Measurements from ENCODE around the gene MED12L. TPM values are rescaled to one million over a fixed set of nuclear protein-coding genes. Genes with fewer than 3 reads are reported as not detected.

Gene MED12L
- total RNA-seq, 1 experiment from 2014 or later: 14.9 TPM

GRCh38 chr3:151318313-151318712, 232.8 kb downstream of the MED12L start:
- H3K9me3 Mint-ChIP-seq: no peaks in the 10 kb centered on the region
- no peak overlapping the region for H2BK120ac ChIP-seq (ENCODE audit: low read depth, low read length, poor library complexity, severe bottlenecking)

More at GRCh38 chr3:151318313-151318712, 232.8 kb downstream of the MED12L start:
- no peak overlapping the region for H2BK12ac ChIP-seq (ENCODE audit: insufficient read length, low read depth, low read length)
- no peak overlapping the region for H3K9ac ChIP-seq (ENCODE audit: extremely low read depth, insufficient read length, low read length)
- H3K4me2 ChIP-seq (ENCODE audit: insufficient read depth, insufficient read length, low read length): no peak overlapping the region
- H4K91ac ChIP-seq (ENCODE audit: insufficient read length, low read depth, low read length): no peak overlapping the region
- no peak overlapping the region for H3K27ac ChIP-seq (ENCODE audit: insufficient read length, low read depth, low read length)
- no peaks in the 10 kb centered on the region; the same call in 1 of the 2 replicates for H3K4me1 ChIP-seq (ENCODE audit: insufficient read depth, low read length)
- no peak overlapping the region for H3K4ac ChIP-seq (ENCODE audit: low read depth, low read length)
- no peak overlapping the region for H3K18ac ChIP-seq (ENCODE audit: insufficient read length, low read depth, low read length)
- Mint-ChIP-seq H3K27me3 (ENCODE audit: low read depth) (no peaks in the 10 kb centered on the region), H3K27ac (peak overlapping the region in 2 of 3 experiments; percentile 74 to 94; a peak in 3 of 7 replicates), H3K4me3 (no peak overlapping the region), H3K4me1 (peaks cover 33 to 37% of the 10 kb centered on the region in 2 experiments), H3K36me3 (ENCODE audit: insufficient read depth in 1 of 3, low read depth in 3 of 3) (no peaks in the 10 kb centered on the region; a peak in 1 of 7 replicates)
- H3K14ac ChIP-seq (ENCODE audit: insufficient read depth, low read length): no peak overlapping the region
- H2AFZ ChIP-seq (ENCODE audit: low read length): no peak overlapping the region
- no peaks in the 10 kb centered on the region for H4K20me1 ChIP-seq (ENCODE audit: control insufficient read depth, insufficient read depth, insufficient read length)
- no peaks in the 10 kb centered on the region for H3K23me2 ChIP-seq (ENCODE audit: insufficient read length, low read depth, low read length, poor library complexity, severe bottlenecking)
- no peak overlapping the region for H3K56ac ChIP-seq (ENCODE audit: insufficient read length, low read depth, low read length)
- no peak overlapping the region for H2BK20ac ChIP-seq (ENCODE audit: low read depth, low read length, poor library complexity, severe bottlenecking)
- no peak for TF ChIP-seq CTCF (conservative IDR thresholded peaks at IDR 0.05)
- H3K9me3 ChIP-seq (ENCODE audit: control insufficient read depth, low read depth, low read length): no peaks in the 10 kb centered on the region
- H3K23ac ChIP-seq (ENCODE audit: insufficient read length, low read depth, low read length): no peak overlapping the region
- no peak overlapping the region for H4K5ac ChIP-seq (ENCODE audit: insufficient read length, low read depth, low read length)
- no peaks in the 10 kb centered on the region for H3K27me3 ChIP-seq (ENCODE audit: insufficient read depth, low read length)
- H3T11ph ChIP-seq (ENCODE audit: low read length): no peak overlapping the region
- H4K8ac ChIP-seq (replicated peaks; ENCODE audit: insufficient read length, low read depth, low read length): no peak overlapping the region
- H3K79me1 ChIP-seq (ENCODE audit: insufficient read depth, low read depth, low read length, poor library complexity, severe bottlenecking): no peaks in the 10 kb centered on the region
- no peak for DNase-seq
- no peaks in the 10 kb centered on the region for H3K79me2 ChIP-seq (ENCODE audit: insufficient read depth, low read length)
- no peak overlapping the region for H2AK5ac ChIP-seq (ENCODE audit: insufficient read length, low read length)
- no peak overlapping the region for H2BK15ac ChIP-seq (ENCODE audit: low read depth, low read length)
- no peak overlapping the region for H2BK5ac ChIP-seq (ENCODE audit: insufficient read length, low read length)

All from H9 (cell line).